ENCODE measurements around the gene RPGRIP1L. TPM values are rescaled to one million over a fixed set of nuclear protein-coding genes. Genes with fewer than 3 reads are reported as not detected.

The RPGRIP1L gene
- total RNA-seq, 1 donor from 2014 or later = 4.4 TPM

DNA sequence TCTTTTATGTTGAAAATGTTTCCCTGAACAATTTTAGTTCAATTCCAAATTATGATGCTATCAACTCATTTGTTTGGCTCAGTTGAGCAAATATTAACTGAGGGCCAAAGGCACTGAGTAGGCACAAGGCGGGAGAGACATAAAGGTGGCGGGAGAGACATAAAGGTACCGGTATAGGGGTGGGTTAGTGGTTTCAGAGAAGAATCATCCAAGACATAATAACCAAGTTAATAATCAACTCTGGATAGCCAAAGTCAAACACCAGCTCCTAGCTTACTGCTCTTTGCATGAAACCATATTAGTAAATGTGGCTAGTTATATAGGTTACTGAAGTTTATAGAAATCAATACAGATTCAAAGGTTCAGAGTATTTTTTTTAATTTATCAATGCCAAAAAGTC lies 91.7 kb downstream of the RPGRIP1L start:
- Histone ChIP-seq H3K4me1 (no peaks in the 10 kb centered on the region), H3K27ac (no peak overlapping the region), H3K27me3 (no peaks in the 10 kb centered on the region), H3K9me3 (no peaks in the 10 kb centered on the region), H3K4me3 (no peak overlapping the region), H3K36me3 (no peaks in the 10 kb centered on the region)
- no peak for DNase-seq (ENCODE audit: extremely low spot score in 2 of 2)
- TF ChIP-seq POLR2A (IDR thresholded peaks at IDR 0.05) (no peak), POLR2AphosphoS5 (IDR thresholded peaks at IDR 0.05; ENCODE audit: insufficient read depth in 1 of 2, low read depth in 1 of 2) (no peak)
- TF ChIP-seq, protein P1, sequence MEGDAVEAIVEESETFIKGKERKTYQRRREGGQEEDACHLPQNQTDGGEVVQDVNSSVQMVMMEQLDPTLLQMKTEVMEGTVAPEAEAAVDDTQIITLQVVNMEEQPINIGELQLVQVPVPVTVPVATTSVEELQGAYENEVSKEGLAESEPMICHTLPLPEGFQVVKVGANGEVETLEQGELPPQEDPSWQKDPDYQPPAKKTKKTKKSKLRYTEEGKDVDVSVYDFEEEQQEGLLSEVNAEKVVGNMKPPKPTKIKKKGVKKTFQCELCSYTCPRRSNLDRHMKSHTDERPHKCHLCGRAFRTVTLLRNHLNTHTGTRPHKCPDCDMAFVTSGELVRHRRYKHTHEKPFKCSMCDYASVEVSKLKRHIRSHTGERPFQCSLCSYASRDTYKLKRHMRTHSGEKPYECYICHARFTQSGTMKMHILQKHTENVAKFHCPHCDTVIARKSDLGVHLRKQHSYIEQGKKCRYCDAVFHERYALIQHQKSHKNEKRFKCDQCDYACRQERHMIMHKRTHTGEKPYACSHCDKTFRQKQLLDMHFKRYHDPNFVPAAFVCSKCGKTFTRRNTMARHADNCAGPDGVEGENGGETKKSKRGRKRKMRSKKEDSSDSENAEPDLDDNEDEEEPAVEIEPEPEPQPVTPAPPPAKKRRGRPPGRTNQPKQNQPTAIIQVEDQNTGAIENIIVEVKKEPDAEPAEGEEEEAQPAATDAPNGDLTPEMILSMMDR (IDR thresholded peaks at IDR 0.05) = no peak
- intact Hi-C loops (cut with DNase I) = no loop called here

GRCh38 chr16:53611179-53611696 lies 92.4 kb downstream of the RPGRIP1L start:
- TF ChIP-seq, protein P1 (IDR thresholded peaks at IDR 0.05) = no peak
- TF ChIP-seq POLR2AphosphoS5 (IDR thresholded peaks at IDR 0.05; ENCODE audit: insufficient read depth in 1 of 2, low read depth in 1 of 2) (no peak), POLR2A (IDR thresholded peaks at IDR 0.05) (no peak)
- H3K27ac ChIP-seq = no peak overlapping the region
- intact Hi-C loops (cut with DNase I) = no loop called here
- H3K27me3 ChIP-seq = no peaks in the 10 kb centered on the region
- H3K4me3 ChIP-seq = no peak overlapping the region
- no peaks in the 10 kb centered on the region for H3K36me3 ChIP-seq
- no peaks in the 10 kb centered on the region for H3K9me3 ChIP-seq
- DNase-seq (ENCODE audit: extremely low spot score in 2 of 2) = no peak
- no peaks in the 10 kb centered on the region for H3K4me1 ChIP-seq

DNA sequence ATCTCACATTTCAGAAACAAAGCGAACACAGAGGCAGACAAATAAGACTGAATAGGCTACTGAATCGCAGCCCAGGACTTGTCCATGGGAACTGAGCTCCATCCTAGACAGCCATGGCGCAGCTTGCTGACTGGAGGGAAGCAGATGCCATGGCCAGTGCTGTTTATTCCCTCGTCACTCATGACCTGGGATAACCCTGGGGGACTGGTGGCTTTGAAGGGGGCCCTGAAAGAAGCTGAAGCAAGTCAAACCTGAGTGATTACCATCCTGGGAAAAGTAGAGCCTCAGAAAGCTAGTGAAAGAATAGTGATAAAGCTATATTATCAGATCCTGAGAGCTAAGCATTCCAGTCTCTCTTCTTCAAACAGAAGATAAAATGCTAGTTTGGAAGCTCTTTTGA lies 94.1 kb downstream of the RPGRIP1L start:
- H3K9me3 ChIP-seq = no peaks in the 10 kb centered on the region
- TF ChIP-seq, protein P1 (IDR thresholded peaks at IDR 0.05) = no peak
- TF ChIP-seq POLR2AphosphoS5 (IDR thresholded peaks at IDR 0.05; ENCODE audit: insufficient read depth in 1 of 2, low read depth in 1 of 2) (no peak), POLR2A (IDR thresholded peaks at IDR 0.05) (no peak)
- no peaks in the 10 kb centered on the region for H3K4me1 ChIP-seq
- H3K27me3 ChIP-seq = no peaks in the 10 kb centered on the region
- no peak overlapping the region for H3K27ac ChIP-seq
- DNase-seq (ENCODE audit: extremely low spot score in 2 of 2) = no peak
- no peak overlapping the region for H3K4me3 ChIP-seq
- H3K36me3 ChIP-seq = no peaks in the 10 kb centered on the region
- intact Hi-C loops (cut with DNase I) = no loop called here

DNA sequence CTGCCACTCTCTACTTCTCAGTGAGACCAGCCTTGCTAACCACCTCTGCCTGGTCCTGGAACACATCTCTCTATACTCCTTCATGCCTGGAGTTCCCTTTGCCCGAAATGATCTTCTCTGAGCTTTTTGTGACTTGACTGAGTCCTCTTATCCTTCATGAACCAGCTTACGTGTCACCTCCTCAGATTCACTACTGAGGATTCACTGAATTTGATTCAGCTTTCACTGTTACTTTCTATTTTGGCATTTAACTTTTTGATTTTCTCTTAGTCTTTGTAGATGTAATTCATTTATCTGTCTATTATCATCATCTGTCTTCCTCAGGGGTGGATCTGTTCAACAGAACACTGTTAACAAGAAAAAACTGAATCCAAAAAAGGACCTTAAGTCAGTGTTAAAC lies 95.6 kb downstream of the RPGRIP1L start:
- intact Hi-C loops (cut with DNase I) = no loop called here
- H3K9me3 ChIP-seq = no peaks in the 10 kb centered on the region
- H3K36me3 ChIP-seq = no peaks in the 10 kb centered on the region
- TF ChIP-seq POLR2AphosphoS5 (IDR thresholded peaks at IDR 0.05; ENCODE audit: insufficient read depth in 1 of 2, low read depth in 1 of 2) (no peak), POLR2A (IDR thresholded peaks at IDR 0.05) (no peak)
- TF ChIP-seq, protein P1 (IDR thresholded peaks at IDR 0.05) = no peak
- no peak overlapping the region for H3K27ac ChIP-seq
- DNase-seq (ENCODE audit: extremely low spot score in 2 of 2) = no peak
- no peak overlapping the region for H3K4me3 ChIP-seq
- H3K27me3 ChIP-seq = no peaks in the 10 kb centered on the region
- no peaks in the 10 kb centered on the region for H3K4me1 ChIP-seq

DNA sequence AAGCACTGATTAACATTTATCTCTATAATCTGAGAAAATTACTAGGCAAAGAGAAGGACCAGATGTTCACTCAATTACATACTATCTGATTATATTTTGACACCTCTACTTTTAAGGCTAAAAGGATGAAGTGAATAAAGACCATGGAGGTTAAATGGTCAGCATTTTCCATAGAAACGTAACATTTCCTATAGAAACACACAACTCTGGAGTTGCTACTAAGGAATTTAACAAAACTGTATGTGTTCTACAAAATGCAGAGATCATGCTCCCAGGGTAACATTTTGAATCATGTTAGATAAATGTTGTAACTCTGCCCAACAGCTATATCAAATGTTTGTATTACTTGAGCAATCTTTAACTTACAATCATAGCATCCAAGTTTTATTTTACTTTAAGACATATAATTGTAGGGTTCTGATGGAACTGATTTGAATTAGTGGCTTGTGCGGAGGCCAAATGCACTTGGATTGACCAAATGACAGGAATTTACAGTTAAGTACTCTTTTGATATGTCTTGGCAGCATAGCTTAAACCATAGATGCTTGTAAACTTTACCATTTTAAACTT lies 97.7 kb downstream of the RPGRIP1L start:
- no peaks in the 10 kb centered on the region for H3K9me3 ChIP-seq
- intact Hi-C loops (cut with DNase I) = no loop called here

More for the DNA sequence above, 97.7 kb downstream of the RPGRIP1L start:
- no peak for DNase-seq (ENCODE audit: extremely low spot score in 2 of 2)
- Histone ChIP-seq H3K36me3 (no peaks in the 10 kb centered on the region), H3K4me3 (no peak overlapping the region), H3K4me1 (no peaks in the 10 kb centered on the region), H3K27me3 (no peaks in the 10 kb centered on the region), H3K27ac (no peak overlapping the region)
- TF ChIP-seq POLR2A (IDR thresholded peaks at IDR 0.05) = no peak
- TF ChIP-seq POLR2AphosphoS5 (IDR thresholded peaks at IDR 0.05; ENCODE audit: insufficient read depth in 1 of 2, low read depth in 1 of 2) = no peak
- TF ChIP-seq, protein P1 (IDR thresholded peaks at IDR 0.05) = no peak
